GM15510 (cell line): ENCODE results near the gene ATP8B3.

Experiments used
- POLR2A ChIP-seq: IDR thresholded peaks from 3 replicates; pipeline ENCODE4 v1.6.1; 2011; ENCODE audit warnings: borderline replicate concordance; ENCODE audit not compliant: insufficient read length; ENCODE audit errors: extremely low read depth

Gene ATP8B3

GRCh38 chr19:1745589-1746031 is 66.5 kb downstream of the ATP8B3 start:
- TF ChIP-seq POLR2A: no peak

DNA sequence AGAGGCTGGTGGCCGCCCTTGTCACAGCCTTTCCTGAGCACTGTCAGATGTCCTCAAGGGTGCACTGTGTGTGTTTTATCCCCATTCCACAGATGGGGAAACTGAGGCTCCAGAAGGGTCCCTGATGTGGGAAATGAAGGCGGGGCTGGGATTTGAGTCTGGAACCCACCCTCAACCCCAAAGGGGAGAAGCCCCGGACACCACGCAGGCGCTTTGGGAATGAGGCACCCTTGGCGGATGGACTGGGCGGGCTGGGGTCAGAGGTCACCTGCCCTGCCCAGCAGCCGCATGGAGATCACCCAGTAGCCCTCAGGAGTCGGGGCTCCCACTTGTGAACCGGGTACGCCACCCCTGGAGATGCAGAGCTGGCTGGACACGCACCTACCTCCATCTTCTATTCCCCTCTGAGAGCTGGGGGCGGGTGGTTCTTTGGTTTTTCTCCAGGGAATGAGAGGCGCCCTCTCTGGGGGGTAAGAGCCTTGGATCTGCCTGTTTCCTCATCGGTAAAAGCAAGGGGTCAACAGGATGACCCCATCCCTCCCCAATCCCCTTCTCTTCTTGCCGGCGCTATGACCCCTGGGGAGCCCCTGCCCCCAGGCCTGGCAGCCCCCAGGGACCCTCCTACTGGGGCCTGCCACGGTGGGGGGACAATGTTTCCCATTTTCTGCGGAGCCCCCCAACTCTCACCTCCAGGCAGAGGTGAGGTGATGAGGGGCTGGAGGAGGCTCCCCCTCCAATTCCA is 67.1 kb downstream of the ATP8B3 start:
- TF ChIP-seq POLR2A: no peak

DNA sequence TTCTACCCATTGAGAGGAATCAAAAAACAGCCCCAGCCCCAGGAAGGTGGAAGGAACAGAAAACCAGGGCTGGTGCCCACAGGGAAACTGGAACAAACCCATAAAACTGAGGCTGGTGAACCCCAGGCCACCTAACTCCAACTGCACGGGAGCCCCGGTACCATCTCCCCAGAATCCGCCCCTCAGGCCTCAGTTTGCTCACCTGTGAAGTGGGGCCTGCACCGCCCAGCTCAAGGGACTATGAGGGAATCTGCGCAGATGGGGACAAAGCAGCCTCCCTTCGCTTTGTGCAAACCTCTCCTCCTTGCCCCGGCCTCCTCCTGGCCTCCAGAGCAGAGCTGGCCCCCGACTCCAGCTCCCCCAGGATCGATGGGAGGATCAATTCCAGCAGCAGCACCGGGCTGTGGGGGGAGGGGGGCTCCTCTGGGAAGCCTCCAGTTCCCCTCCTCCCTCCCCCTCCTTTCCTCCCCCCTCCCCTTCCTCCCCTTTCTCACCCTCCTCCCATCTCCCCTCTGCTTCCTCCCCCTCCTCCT is 67.9 kb downstream of the ATP8B3 start:
- no peak for TF ChIP-seq POLR2A

GRCh38 chr19:1742989-1743696 is 68.9 kb downstream of the ATP8B3 start:
- TF ChIP-seq POLR2A: no peak

- TF ChIP-seq POLR2A: no peak
These were observed 72.0 kb downstream of the ATP8B3 start for GRCh38 chr19:1739960-1740629.

- no peak for TF ChIP-seq POLR2A
These were observed 75.1 kb downstream of the ATP8B3 start for GRCh38 chr19:1736927-1737326.

DNA sequence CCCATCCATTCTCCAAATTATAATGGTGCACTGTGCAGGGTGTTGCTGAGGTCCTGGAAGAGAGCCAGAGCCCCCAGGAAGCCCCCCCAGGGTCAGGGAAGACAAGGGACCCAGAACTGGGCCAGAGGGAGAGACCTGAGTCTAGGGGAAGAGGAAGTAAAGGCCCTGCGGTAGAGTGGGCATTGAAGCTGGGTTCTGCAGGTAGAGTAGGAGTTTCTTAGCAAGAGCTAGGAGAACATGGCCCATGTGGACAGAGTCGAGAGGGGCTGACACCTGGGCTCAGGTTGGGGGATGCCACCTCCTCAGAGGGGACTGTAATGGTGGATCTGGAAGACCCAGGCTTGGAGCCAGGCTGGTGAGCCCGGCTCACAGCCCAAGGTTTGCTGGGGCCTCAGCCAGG is 75.8 kb downstream of the ATP8B3 start:
- no peak for TF ChIP-seq POLR2A

GRCh38 chr19:1734321-1734966 is 77.6 kb downstream of the ATP8B3 start:
- no peak for TF ChIP-seq POLR2A
